Measurements from ENCODE around the gene FAF2. TPM values are rescaled to one million over a fixed set of nuclear protein-coding genes. Genes with fewer than 3 reads are reported as not detected.

FAF2 gene
- total RNA-seq, 1 donor from 2014 or later: 35.7 TPM

GRCh38 chr5:176420086-176420485 lies 28.1 kb upstream of the FAF2 start:
- DNase-seq (ENCODE audit: low read depth): no peak
- no peak overlapping the region for H3K4me3 ChIP-seq (ENCODE audit: low read depth, low read length)
- TF ChIP-seq CTCF (conservative IDR thresholded peaks at IDR 0.05; ENCODE audit: low read depth, low read length): no peak

DNA sequence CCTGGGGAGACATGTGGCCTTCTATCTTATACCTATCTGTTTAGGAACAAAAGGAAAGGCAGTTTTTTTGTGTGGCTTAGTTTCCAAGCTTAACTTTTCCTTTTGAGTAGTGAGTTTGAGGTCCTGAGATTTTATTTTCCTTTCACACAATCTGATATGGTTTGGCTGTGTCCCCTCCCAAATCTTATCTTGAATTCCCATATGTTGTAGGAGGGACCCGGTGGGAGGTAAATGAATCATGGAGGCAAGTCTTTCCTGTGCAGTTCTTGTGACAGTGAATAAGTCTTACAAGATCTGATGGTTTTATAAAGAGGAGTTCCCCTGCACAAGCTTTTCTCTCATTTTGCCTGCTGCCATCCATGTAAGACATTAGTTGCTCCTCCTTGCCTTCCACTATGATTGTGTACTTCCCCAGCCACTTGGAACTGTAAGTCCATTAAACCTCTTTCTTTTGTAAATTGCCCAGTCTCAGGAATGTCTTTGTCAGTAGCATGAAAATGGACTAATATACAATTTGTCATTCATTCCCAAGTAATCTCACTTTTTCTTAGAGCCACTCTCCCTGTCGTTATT lies 27.1 kb upstream of the FAF2 start:
- TF ChIP-seq CTCF (conservative IDR thresholded peaks at IDR 0.05; ENCODE audit: low read depth, low read length): no peak
- DNase-seq (ENCODE audit: low read depth): no peak
- H3K4me3 ChIP-seq (ENCODE audit: low read depth, low read length): no peak overlapping the region

- H3K4me3 ChIP-seq (ENCODE audit: low read depth, low read length): no peak overlapping the region
- no peak for DNase-seq (ENCODE audit: low read depth)
- TF ChIP-seq CTCF (conservative IDR thresholded peaks at IDR 0.05; ENCODE audit: low read depth, low read length): no peak
Measured at GRCh38 chr5:176424181-176424580, 24.0 kb upstream of the FAF2 start.

- DNase-seq (ENCODE audit: low read depth): no peak
- no peak for TF ChIP-seq CTCF (conservative IDR thresholded peaks at IDR 0.05; ENCODE audit: low read depth, low read length)
- no peak overlapping the region for H3K4me3 ChIP-seq (ENCODE audit: low read depth, low read length)
Measured at GRCh38 chr5:176425138-176425537, 23.0 kb upstream of the FAF2 start.

GRCh38 chr5:176425791-176426190 lies 22.4 kb upstream of the FAF2 start:
- no peak for TF ChIP-seq CTCF (conservative IDR thresholded peaks at IDR 0.05; ENCODE audit: low read depth, low read length)
- no peak for DNase-seq (ENCODE audit: low read depth)

GRCh38 chr5:176426876-176427275 lies 21.3 kb upstream of the FAF2 start:
- H3K4me3 ChIP-seq (ENCODE audit: low read depth, low read length): no peak overlapping the region
- no peak for DNase-seq (ENCODE audit: low read depth)
- TF ChIP-seq CTCF (conservative IDR thresholded peaks at IDR 0.05; ENCODE audit: low read depth, low read length): no peak

More at GRCh38 chr5:176425791-176426190, 22.4 kb upstream of the FAF2 start:
- H3K4me3 ChIP-seq (ENCODE audit: low read depth, low read length): no peak overlapping the region

DNA sequence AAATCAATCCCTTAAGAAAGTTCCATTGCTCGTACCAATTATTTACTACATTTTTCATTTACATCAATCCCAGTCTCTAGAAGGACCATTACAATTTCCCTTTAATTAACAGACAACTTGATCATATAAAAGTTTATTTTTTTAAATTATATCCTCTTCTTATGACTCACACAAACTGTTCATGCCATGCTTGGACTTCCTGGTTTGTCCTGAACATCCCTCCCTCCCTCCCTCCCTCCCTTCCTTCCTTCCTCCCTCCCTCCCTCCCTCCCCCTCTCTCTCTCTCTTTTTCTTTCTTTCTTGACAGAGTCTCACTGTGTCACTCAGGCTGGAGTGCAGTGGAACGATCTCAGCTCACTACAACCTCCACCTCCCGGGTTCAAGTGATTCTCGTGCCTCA lies 20.2 kb upstream of the FAF2 start:
- DNase-seq (ENCODE audit: low read depth): no peak

More for the DNA sequence above, 20.2 kb upstream of the FAF2 start:
- TF ChIP-seq CTCF (conservative IDR thresholded peaks at IDR 0.05; ENCODE audit: low read depth, low read length): no peak
- H3K4me3 ChIP-seq (ENCODE audit: low read depth, low read length): no peak overlapping the region

Measured in epithelial cell of proximal tubule (primary cell).